Activated B cell treated with CpG ODN at 0.5 μM for 24 hours (primary cell): ENCODE measurements around the gene MFSD2A. TPM values are rescaled to one million over a fixed set of nuclear protein-coding genes. Genes with fewer than 3 reads are reported as not detected.
A peak's percentile ranks its signal among the peaks of the same experiment; 100 is the strongest.
"Not testable (repeated sequence)": the region's sequence is repeated elsewhere in the genome, so short reads cannot be mapped to it uniquely, and the experiment has no call there.

Experiments
- ATAC-seq: fragments of 200-7000 bp; cut with Tn5 transposase; one replicate; pipeline ENCODE4 v1.10.0; 2021; ENCODE audit warnings: low read depth, mild to moderate bottlenecking, moderate library complexity
- CTCF ChIA-PET: fragments of 350-600 bp; sonication (Branson Sonifier 250); formaldehyde crosslinking; loops from one replicate; lab custom pipeline; 2021; ENCODE audit warnings: antibody characterized with exemption; lab: Charles Lee
- POLR2A ChIA-PET: fragments of 350-600 bp; sonication (Branson Sonifier 250); formaldehyde crosslinking; loops from one replicate; lab custom pipeline; 2021; ENCODE audit warnings: antibody characterized with exemption; lab: Charles Lee
- DNase-seq: peaks from one replicate; pipeline ENCODE4 v3.0.0; 2022
- H3K27ac Mint-ChIP-seq: one replicate; pipeline ENCODE4 v1.8.0; 2020; ENCODE audit warnings: mixed read lengths
- H3K27me3 Mint-ChIP-seq: one replicate; pipeline ENCODE4 v1.8.0; 2021; ENCODE audit warnings: mixed read lengths
- H3K36me3 Mint-ChIP-seq: one replicate; pipeline ENCODE4 v1.8.0; 2021; ENCODE audit warnings: low read depth, mixed read lengths
- H3K4me1 Mint-ChIP-seq: one replicate; pipeline ENCODE4 v1.8.0; 2021; ENCODE audit warnings: mixed read lengths
- H3K4me3 Mint-ChIP-seq: one replicate; pipeline ENCODE4 v1.8.0; 2020; ENCODE audit warnings: mild to moderate bottlenecking, mixed read lengths
- H3K9me3 Mint-ChIP-seq: one replicate; pipeline ENCODE4 v1.8.0; 2020; ENCODE audit warnings: mixed read lengths
- CTCF ChIP-seq: fragments of 200-600 bp; IDR thresholded peaks from one replicate; pipeline ENCODE4 v1.8.0; 2022; ENCODE audit warnings: antibody characterized with exemption, mild to moderate bottlenecking
- intact Hi-C: fragments of 100-400 bp; cut with micrococcal nuclease; formaldehyde crosslinking; loops from one replicate; pipeline ENCODE4 v1.15.1; 2024
- total RNA-seq: library from RNA; stranded (reverse); gene quantifications from 2 replicates; pipeline ENCODE4 v1.2.3, GENCODE V29; 2022

Gene MFSD2A
- total RNA-seq, 1 donor from 2014 or later: 36.0 TPM

- intact Hi-C loops: no loop called here
- H3K27ac Mint-ChIP-seq: peak overlapping the region; percentile 62
- H3K9me3 Mint-ChIP-seq: no peaks in the 10 kb centered on the region
- DNase-seq (no peak), ATAC-seq (no peak)
- POLR2A ChIA-PET: interaction anchor here (0.5 to 1.4 kb wide), 4 partner anchors 40 to 221 kb away, joined by 3 to 7 read pairs (median 4); partner anchors contain the start of genes CAP1 and PPIE
- CTCF ChIA-PET: interaction anchor here (0.7 to 1.6 kb wide), 2 partner anchors 14 to 40 kb away, joined by 3 to 4 read pairs; no protein-coding TSS in a partner anchor
- H3K4me3 Mint-ChIP-seq: peak overlapping the region; percentile 20
- H3K36me3 Mint-ChIP-seq: peaks cover 71% of the 10 kb centered on the region
- no peaks in the 10 kb centered on the region for H3K27me3 Mint-ChIP-seq
- TF ChIP-seq CTCF: no peak
- peaks cover 59% of the 10 kb centered on the region for H3K4me1 Mint-ChIP-seq
Measured at GRCh38 chr1:39959651-39960333, 4.8 kb downstream of the MFSD2A start.

- no peaks in the 10 kb centered on the region for H3K27me3 Mint-ChIP-seq
- TF ChIP-seq CTCF: no peak
- peak; percentile 91 for ATAC-seq
Measured at GRCh38 chr1:39960431-39960958, 5.5 kb downstream of the MFSD2A start.

GRCh38 chr1:39962450-39962825 is 7.5 kb downstream of the MFSD2A start:
- Mint-ChIP-seq H3K36me3 (peaks cover 85% of the 10 kb centered on the region), H3K27ac (no peak overlapping the region), H3K27me3 (no peaks in the 10 kb centered on the region), H3K4me3 (no peak overlapping the region), H3K9me3 (no peaks in the 10 kb centered on the region), H3K4me1 (peaks cover 41% of the 10 kb centered on the region)
- intact Hi-C loops: no loop called here
- ChIA-PET CTCF (interaction anchor here (2.0 to 2.1 kb wide), 2 partner anchors 10 to 43 kb away, joined by 5 to 7 read pairs; no protein-coding TSS in a partner anchor), POLR2A (no interaction called here)
- ATAC-seq: no peak
- DNase-seq: no peak
- TF ChIP-seq CTCF: no peak

More at GRCh38 chr1:39960431-39960958, 5.5 kb downstream of the MFSD2A start:
- H3K27ac Mint-ChIP-seq: peak overlapping the region; percentile 85
- H3K4me1 Mint-ChIP-seq: peaks cover 58% of the 10 kb centered on the region
- H3K36me3 Mint-ChIP-seq: peaks cover 76% of the 10 kb centered on the region
- H3K4me3 Mint-ChIP-seq: peak overlapping the region; percentile 62
- ChIA-PET POLR2A (interaction anchor here (0.5 to 1.4 kb wide), 4 partner anchors 41 to 222 kb away, joined by 3 to 7 read pairs (median 4); partner anchors contain the start of genes CAP1 and PPIE), CTCF (interaction anchor here (1.6 to 2.1 kb wide), 3 partner anchors 12 to 41 kb away, joined by 4 to 7 read pairs (median 5); no protein-coding TSS in a partner anchor)
- H3K9me3 Mint-ChIP-seq: no peaks in the 10 kb centered on the region
- peak; percentile 50 for DNase-seq
- intact Hi-C loops: no loop called here

- H3K4me3 Mint-ChIP-seq, H3K27me3 Mint-ChIP-seq, DNase-seq, intact Hi-C loops, ATAC-seq, H3K9me3 Mint-ChIP-seq, H3K27ac Mint-ChIP-seq: not testable (repeated sequence)
- peaks cover 85% of the 10 kb centered on the region for H3K36me3 Mint-ChIP-seq
- peaks cover 36% of the 10 kb centered on the region for H3K4me1 Mint-ChIP-seq
- ChIA-PET POLR2A (interaction anchor here (0.6 kb wide), 1 partner anchor 18 kb away, joined by 3 read pairs; no protein-coding TSS in a partner anchor), CTCF (interaction anchor here (2.1 kb wide), 1 partner anchor 9 kb away, joined by 7 read pairs; no protein-coding TSS in a partner anchor)
Measured at GRCh38 chr1:39962964-39963363, 8.0 kb downstream of the MFSD2A start.

- ATAC-seq: no peak
- intact Hi-C loops: no loop called here
- no peak overlapping the region for H3K27ac Mint-ChIP-seq
- ChIA-PET POLR2A (no interaction called here), CTCF (interaction anchor here (1.7 kb wide), 1 partner anchor 63 kb away, joined by 3 read pairs; the partner anchor contains the start of gene MYCL)
- H3K4me3 Mint-ChIP-seq: no peak overlapping the region
- DNase-seq: no peak
- H3K27me3 Mint-ChIP-seq: no peaks in the 10 kb centered on the region
- peaks cover 30% of the 10 kb centered on the region for H3K4me1 Mint-ChIP-seq
- no peaks in the 10 kb centered on the region for H3K9me3 Mint-ChIP-seq
- no peak for TF ChIP-seq CTCF
- H3K36me3 Mint-ChIP-seq: peaks cover 87% of the 10 kb centered on the region
Measured at GRCh38 chr1:39964552-39964951, 9.6 kb downstream of the MFSD2A start.
